Measurements from ENCODE around the gene PCLO. TPM values are rescaled to one million over a fixed set of nuclear protein-coding genes. Genes with fewer than 3 reads are reported as not detected.

PCLO gene
- total RNA-seq, 6 donors from 2014 or later, result 3.0 to 19.8 (median 8.6) TPM

- WGBS, 2 donors, result 6 to 11% methylated on average over 1 of the region's 1 CpG
- no peak overlapping the region for H3K4me3 ChIP-seq
- no peak for TF ChIP-seq POLR2AphosphoS5 (IDR thresholded peaks at IDR 0.05)
- no peak for TF ChIP-seq POLR2A (IDR thresholded peaks at IDR 0.05)
- no peak for TF ChIP-seq CTCF (IDR thresholded peaks at IDR 0.05)
- no peak overlapping the region for H3K27ac ChIP-seq
- H3K4me1 ChIP-seq, result no peaks in the 10 kb centered on the region
- DNase-seq (no peak), ATAC-seq (ENCODE audit: low FRiP score in 2 of 2) (no peak)
- H3K27me3 ChIP-seq, result no peaks in the 10 kb centered on the region
- no peaks in the 10 kb centered on the region for H3K9me3 ChIP-seq
- H3K36me3 ChIP-seq, result no peaks in the 10 kb centered on the region
These were observed 157.3 kb downstream of the PCLO start for GRCh38 chr7:83005410-83005809.

DNA sequence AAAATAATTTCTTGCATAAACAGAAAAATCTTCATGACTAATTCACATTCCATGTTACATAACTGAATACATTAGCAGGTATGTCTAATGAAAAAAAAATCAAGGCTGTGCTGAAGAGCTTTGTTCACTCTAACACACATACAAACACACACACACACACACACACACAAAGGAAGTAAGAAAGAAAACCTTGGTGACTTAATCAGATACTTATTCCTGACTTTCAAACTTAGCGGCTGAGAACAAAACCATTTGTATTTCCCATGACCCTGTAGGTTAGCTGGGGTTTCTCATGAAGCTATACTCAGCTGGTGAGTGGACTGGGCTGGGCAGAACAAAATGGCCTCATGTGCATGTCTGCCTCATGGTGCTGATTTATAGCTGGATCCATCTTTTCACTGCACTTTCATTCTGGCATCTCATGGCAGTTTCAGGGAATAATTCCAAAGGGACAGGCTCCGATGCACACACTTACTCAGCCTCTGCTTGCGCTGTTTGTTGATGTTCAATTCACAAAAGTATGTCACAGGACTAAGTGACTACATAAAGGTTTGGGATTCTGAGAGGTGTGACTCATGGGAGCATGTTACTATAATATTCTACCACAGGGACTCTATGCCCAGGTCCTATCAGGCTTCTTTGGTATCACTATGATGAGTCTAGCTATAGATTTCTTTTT is 161.2 kb downstream of the PCLO start:
- TF ChIP-seq EP300 (IDR thresholded peaks at IDR 0.05) (no peak), POLR2AphosphoS5 (IDR thresholded peaks at IDR 0.05) (no peak), POLR2A (IDR thresholded peaks at IDR 0.05) (no peak), CTCF (IDR thresholded peaks at IDR 0.05) (no peak)
- Histone ChIP-seq H3K9me3 (no peaks in the 10 kb centered on the region), H3K27me3 (no peaks in the 10 kb centered on the region), H3K27ac (no peak overlapping the region), H3K4me1 (no peaks in the 10 kb centered on the region), H3K36me3 (no peaks in the 10 kb centered on the region), H3K4me3 (no peak overlapping the region)
- no peak for ATAC-seq (ENCODE audit: low FRiP score in 2 of 2)
- WGBS, 2 donors, result 84 to 87% methylated on average over 3 of the region's 3 CpGs
- no peak for DNase-seq

GRCh38 chr7:82998436-82998835 is 164.2 kb downstream of the PCLO start:
- no peaks in the 10 kb centered on the region for H3K4me1 ChIP-seq
- H3K36me3 ChIP-seq, result no peaks in the 10 kb centered on the region
- no peaks in the 10 kb centered on the region for H3K9me3 ChIP-seq
- no peaks in the 10 kb centered on the region for H3K27me3 ChIP-seq
- no peak overlapping the region for H3K27ac ChIP-seq
- DNase-seq (no peak), ATAC-seq (ENCODE audit: low FRiP score in 2 of 2) (no peak)
- TF ChIP-seq EP300 (IDR thresholded peaks at IDR 0.05), result no peak
- no peak for TF ChIP-seq POLR2AphosphoS5 (IDR thresholded peaks at IDR 0.05)
- no peak for TF ChIP-seq CTCF (IDR thresholded peaks at IDR 0.05)
- TF ChIP-seq POLR2A (IDR thresholded peaks at IDR 0.05), result no peak
- no peak overlapping the region for H3K4me3 ChIP-seq

- H3K27ac ChIP-seq, result no peak overlapping the region
- ATAC-seq (ENCODE audit: low FRiP score in 2 of 2) (no peak), DNase-seq (no peak)
- H3K4me1 ChIP-seq, result no peaks in the 10 kb centered on the region
- no peaks in the 10 kb centered on the region for H3K27me3 ChIP-seq
- no peak overlapping the region for H3K4me3 ChIP-seq
- TF ChIP-seq POLR2AphosphoS5 (IDR thresholded peaks at IDR 0.05) (no peak), CTCF (IDR thresholded peaks at IDR 0.05) (no peak), EP300 (IDR thresholded peaks at IDR 0.05) (no peak), POLR2A (IDR thresholded peaks at IDR 0.05) (no peak)
- WGBS, 2 donors, result 49 to 52% methylated on average over 2 of the region's 2 CpGs
- no peaks in the 10 kb centered on the region for H3K9me3 ChIP-seq
- H3K36me3 ChIP-seq, result no peaks in the 10 kb centered on the region
These were observed 177.4 kb downstream of the PCLO start for GRCh38 chr7:82985144-82985802.
